Measurements from ENCODE around the gene FIP1L1. TPM values are rescaled to one million over a fixed set of nuclear protein-coding genes. Genes with fewer than 3 reads are reported as not detected.
A peak's percentile ranks its signal among the peaks of the same experiment; 100 is the strongest.

FIP1L1 gene
- total and polyA plus RNA-seq, 2 of the 13 experiments (the other 11 are each of a cell fraction or from before 2014, with no cell fraction given) = 14.9 to 69.4 TPM

- TF ChIP-seq KDM5B (CRISPR knock-in tag; IDR thresholded peaks at IDR 0.05; ENCODE audit: borderline replicate concordance) (peak; percentile 96), ZNF747 (CRISPR knock-in tag; IDR thresholded peaks at IDR 0.05; ENCODE audit: borderline replicate concordance) (peak; percentile 22; the same call in 1 of the 2 replicates), AGO2 (optimal IDR thresholded peaks at IDR 0.05; ENCODE audit: low read depth, low read length) (peak; percentile 67), MED1 (CRISPR knock-in tag; IDR thresholded peaks at IDR 0.05) (0 out of 2 replicates have a peak, but pooled peaks have one; percentile 21), KAT8 (CRISPR knock-in tag; IDR thresholded peaks at IDR 0.05) (peak; percentile 88), YEATS4 (CRISPR knock-in tag; IDR thresholded peaks at IDR 0.05; ENCODE audit: borderline replicate concordance) (peak; percentile 60; the same call in 1 of the 2 replicates), ZNF451 (CRISPR knock-in tag; IDR thresholded peaks at IDR 0.05) (peak; percentile 69; the same call in 1 of the 2 replicates), ZNF761 (CRISPR knock-in tag; conservative IDR thresholded peaks at IDR 0.05) (peak; percentile 83; the same call in 1 of the 2 replicates), SIX4 (CRISPR knock-in tag; IDR thresholded peaks at IDR 0.05) (no peak), KLF6 (CRISPR knock-in tag; IDR thresholded peaks at IDR 0.05) (peak; percentile 73), DZIP1 (CRISPR knock-in tag; IDR thresholded peaks at IDR 0.05) (no peak), MTA1 (CRISPR knock-in tag; IDR thresholded peaks at IDR 0.05; ENCODE audit: borderline replicate concordance) (peak; percentile 42; the same call in 1 of the 2 replicates), KDM2A (CRISPR knock-in tag; IDR thresholded peaks at IDR 0.05; ENCODE audit: borderline replicate concordance, low read depth) (peak; percentile 88), HOXA3 (CRISPR knock-in tag; IDR thresholded peaks at IDR 0.05) (peak; percentile 73)
- TF ChIP-seq, protein P1, sequence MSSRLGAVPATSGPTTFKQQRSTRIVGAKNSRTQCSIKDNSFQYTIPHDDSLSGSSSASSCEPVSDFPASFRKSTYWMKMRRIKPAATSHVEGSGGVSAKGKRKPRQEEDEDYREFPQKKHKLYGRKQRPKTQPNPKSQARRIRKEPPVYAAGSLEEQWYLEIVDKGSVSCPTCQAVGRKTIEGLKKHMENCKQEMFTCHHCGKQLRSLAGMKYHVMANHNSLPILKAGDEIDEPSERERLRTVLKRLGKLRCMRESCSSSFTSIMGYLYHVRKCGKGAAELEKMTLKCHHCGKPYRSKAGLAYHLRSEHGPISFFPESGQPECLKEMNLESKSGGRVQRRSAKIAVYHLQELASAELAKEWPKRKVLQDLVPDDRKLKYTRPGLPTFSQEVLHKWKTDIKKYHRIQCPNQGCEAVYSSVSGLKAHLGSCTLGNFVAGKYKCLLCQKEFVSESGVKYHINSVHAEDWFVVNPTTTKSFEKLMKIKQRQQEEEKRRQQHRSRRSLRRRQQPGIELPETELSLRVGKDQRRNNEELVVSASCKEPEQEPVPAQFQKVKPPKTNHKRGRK (CRISPR knock-in tag; IDR thresholded peaks at IDR 0.05) = no peak
- TF ChIP-seq, protein P2, sequence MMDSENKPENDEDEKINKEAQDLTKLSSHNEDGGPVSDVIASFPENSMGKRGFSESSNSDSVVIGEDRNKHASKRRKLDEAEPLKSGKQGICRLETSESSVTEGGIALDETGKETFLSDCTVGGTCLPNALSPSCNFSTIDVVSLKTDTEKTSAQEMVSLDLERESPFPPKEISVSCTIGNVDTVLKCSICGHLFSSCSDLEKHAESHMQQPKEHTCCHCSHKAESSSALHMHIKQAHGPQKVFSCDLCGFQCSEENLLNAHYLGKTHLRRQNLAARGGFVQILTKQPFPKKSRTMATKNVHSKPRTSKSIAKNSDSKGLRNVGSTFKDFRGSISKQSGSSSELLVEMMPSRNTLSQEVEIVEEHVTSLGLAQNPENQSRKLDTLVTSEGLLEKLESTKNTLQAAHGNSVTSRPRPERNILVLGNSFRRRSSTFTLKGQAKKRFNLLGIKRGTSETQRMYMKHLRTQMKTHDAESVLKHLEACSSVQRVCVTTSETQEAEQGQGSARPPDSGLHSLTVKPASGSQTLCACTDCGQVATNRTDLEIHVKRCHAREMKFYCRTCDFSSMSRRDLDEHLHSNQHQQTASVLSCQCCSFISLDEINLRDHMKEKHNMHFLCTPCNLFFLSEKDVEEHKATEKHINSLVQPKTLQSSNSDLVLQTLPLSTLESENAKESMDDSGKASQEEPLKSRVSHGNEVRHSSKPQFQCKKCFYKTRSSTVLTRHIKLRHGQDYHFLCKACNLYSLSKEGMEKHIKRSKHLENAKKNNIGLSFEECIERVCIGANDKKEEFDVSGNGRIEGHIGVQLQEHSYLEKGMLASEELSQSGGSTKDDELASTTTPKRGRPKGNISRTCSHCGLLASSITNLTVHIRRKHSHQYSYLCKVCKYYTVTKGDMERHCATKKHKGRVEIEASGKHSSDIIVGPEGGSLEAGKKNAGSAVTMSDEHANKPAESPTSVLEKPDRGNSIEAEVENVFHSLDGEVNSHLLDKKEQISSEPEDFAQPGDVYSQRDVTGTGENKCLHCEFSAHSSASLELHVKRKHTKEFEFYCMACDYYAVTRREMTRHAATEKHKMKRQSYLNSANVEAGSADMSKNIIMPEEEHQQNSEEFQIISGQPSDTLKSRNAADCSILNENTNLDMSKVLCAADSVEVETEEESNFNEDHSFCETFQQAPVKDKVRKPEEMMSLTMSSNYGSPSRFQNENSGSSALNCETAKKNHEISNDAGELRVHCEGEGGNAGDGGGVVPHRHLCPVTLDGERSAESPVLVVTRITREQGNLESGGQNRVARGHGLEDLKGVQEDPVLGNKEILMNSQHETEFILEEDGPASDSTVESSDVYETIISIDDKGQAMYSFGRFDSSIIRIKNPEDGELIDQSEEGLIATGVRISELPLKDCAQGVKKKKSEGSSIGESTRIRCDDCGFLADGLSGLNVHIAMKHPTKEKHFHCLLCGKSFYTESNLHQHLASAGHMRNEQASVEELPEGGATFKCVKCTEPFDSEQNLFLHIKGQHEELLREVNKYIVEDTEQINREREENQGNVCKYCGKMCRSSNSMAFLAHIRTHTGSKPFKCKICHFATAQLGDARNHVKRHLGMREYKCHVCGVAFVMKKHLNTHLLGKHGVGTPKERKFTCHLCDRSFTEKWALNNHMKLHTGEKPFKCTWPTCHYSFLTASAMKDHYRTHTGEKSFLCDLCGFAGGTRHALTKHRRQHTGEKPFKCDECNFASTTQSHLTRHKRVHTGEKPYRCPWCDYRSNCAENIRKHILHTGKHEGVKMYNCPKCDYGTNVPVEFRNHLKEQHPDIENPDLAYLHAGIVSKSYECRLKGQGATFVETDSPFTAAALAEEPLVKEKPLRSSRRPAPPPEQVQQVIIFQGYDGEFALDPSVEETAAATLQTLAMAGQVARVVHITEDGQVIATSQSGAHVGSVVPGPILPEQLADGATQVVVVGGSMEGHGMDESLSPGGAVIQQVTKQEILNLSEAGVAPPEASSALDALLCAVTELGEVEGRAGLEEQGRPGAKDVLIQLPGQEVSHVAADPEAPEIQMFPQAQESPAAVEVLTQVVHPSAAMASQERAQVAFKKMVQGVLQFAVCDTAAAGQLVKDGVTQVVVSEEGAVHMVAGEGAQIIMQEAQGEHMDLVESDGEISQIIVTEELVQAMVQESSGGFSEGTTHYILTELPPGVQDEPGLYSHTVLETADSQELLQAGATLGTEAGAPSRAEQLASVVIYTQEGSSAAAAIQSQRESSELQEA (CRISPR knock-in tag; IDR thresholded peaks at IDR 0.05; ENCODE audit: not compliant biosample characterization) = no peak
Measured at GRCh38 chr4:53377319-53378170, at the start of gene FIP1L1 (continued).
